ENCODE results near the gene SNRPA1.

Gene SNRPA1

GRCh38 chr15:101233651-101234280, 61.3 kb downstream of the SNRPA1 start:
- no peak for DNase-seq

GRCh38 chr15:101232677-101233076, 62.4 kb downstream of the SNRPA1 start:
- no peak for DNase-seq

Measured in hematopoietic multipotent progenitor cell treated with erythropoietin and hydrocortisone succinate and interleukin-3 and kit ligand, for 6 days (in vitro differentiated cells).